ENCODE measurements around the gene CHCHD4. TPM values are rescaled to one million over a fixed set of nuclear protein-coding genes. Genes with fewer than 3 reads are reported as not detected.

Gene CHCHD4
- total and polyA plus RNA-seq, 7 experiments from 2014 or later: 3.3 to 14.1 (median 9.5) TPM

DNA sequence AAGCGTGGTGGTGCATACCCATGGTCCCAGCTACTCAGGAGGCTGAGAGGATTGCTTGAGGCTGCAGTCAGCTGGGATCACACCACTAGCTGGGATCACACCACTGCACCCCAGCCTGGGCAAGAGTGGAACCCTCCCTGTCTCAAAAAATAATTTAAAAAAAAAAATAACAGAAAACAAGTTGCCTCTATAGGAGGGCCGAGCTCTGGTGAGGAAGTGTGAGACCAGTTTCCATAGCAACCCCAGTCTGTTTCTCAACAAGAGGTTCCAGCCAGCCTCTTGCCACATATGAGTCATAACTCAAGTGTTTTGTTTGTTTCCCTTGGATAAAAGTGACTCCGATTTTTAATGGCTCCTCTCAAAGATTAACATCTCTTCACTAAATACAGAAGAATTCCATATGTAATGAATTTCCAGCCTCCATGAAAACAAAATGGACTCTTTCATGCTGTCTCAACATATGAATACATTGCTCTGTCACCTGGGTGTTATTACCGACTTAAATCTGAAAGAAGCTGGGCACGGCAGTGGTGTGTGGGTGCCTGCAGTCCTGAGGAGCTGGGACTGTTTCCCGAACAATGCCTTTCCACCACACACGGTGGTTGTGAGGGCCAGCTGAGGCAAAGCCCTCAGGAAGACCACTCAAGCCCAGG lies 19.9 kb upstream of the CHCHD4 start:
- peak overlapping the region; percentile 89 to 100 (median 98) for H3K27ac Mint-ChIP-seq
- H3K4me3 Mint-ChIP-seq: peak overlapping the region; percentile 53 to 76 (median 66)
- Histone ChIP-seq H3K4me1 (ENCODE audit: control insufficient read depth in 2 of 2, insufficient read depth in 2 of 2, low read length in 2 of 2) (peaks cover 50 to 52% of the 10 kb centered on the region in 2 donors), H3K27me3 (ENCODE audit: control insufficient read depth in 2 of 2, insufficient read depth in 2 of 2, low read length in 2 of 2) (no peaks in the 10 kb centered on the region), H3K9me3 (ENCODE audit: control insufficient read depth in 2 of 3, low read length in 3 of 3) (no peaks in the 10 kb centered on the region), H3K36me3 (ENCODE audit: control insufficient read depth in 2 of 3, insufficient read depth in 3 of 3, low read length in 3 of 3) (peaks cover 0 to 60% (median 5%) of the 10 kb centered on the region in 3 experiments), H3K27ac (ENCODE audit: low read depth, low read length) (peak overlapping the region; percentile 79), H3K4me3 (ENCODE audit: low read length) (peak overlapping the region; percentile 10)
- DNase-seq (peak; percentile 45 to 93 (median 84)), ATAC-seq (peak; percentile 75)
- no peaks in the 10 kb centered on the region for H3K9me3 Mint-ChIP-seq
- H3K4me1 Mint-ChIP-seq: peaks cover 34 to 62% (median 56%) of the 10 kb centered on the region in 7 donors
- intact Hi-C loops (cut with micrococcal nuclease): loop anchor here (1.0 to 10.0 kb wide), 9 partner anchors 19 to 1132 kb away; partner anchors contain the start of genes LSM3 (in 2 of the 2), XPC (in 2 of the 2), CHCHD4 (in 1 of the 2) and SLC6A6 (in 1 of the 2)
- ChIA-PET CTCF (interaction anchor here (0.6 to 1.6 kb wide), 4 partner anchors 20 to 41 kb away, joined by 3 to 5 read pairs (median 4); partner anchors contain the start of genes CHCHD4 and TMEM43), POLR2A (interaction anchor here (0.6 to 7.2 kb wide), 11 partner anchors 11 to 507 kb away, joined by 3 to 96 read pairs (median 5); partner anchors contain the start of genes CCDC174, CHCHD4, LSM3 and TMEM43)
- H3K36me3 Mint-ChIP-seq: peaks cover 0 to 31% (median 9%) of the 10 kb centered on the region in 5 donors
- no peaks in the 10 kb centered on the region for H3K27me3 Mint-ChIP-seq

GRCh38 chr3:14143271-14144225 lies 18.9 kb upstream of the CHCHD4 start:
- Histone ChIP-seq H3K4me1 (ENCODE audit: control insufficient read depth in 2 of 2, insufficient read depth in 2 of 2, low read length in 2 of 2) (peaks cover 50 to 52% of the 10 kb centered on the region in 2 donors), H3K36me3 (ENCODE audit: control insufficient read depth in 2 of 3, insufficient read depth in 3 of 3, low read length in 3 of 3) (peaks cover 0 to 68% (median 5%) of the 10 kb centered on the region in 3 experiments), H3K27ac (ENCODE audit: low read depth, low read length) (peak overlapping the region; percentile 79), H3K4me3 (ENCODE audit: low read length) (no peak overlapping the region), H3K27me3 (ENCODE audit: control insufficient read depth in 2 of 2, insufficient read depth in 2 of 2, low read length in 2 of 2) (no peaks in the 10 kb centered on the region), H3K9me3 (ENCODE audit: control insufficient read depth in 2 of 3, low read length in 3 of 3) (no peaks in the 10 kb centered on the region)
- H3K27ac Mint-ChIP-seq: peak overlapping the region; percentile 89 to 100 (median 98)
- POLR2A ChIA-PET: interaction anchor here (0.7 to 7.2 kb wide), 10 partner anchors 18 to 954 kb away, joined by 3 to 96 read pairs (median 6); partner anchors contain the start of genes CCDC174, CHCHD4, LSM3 and TMEM43
- ATAC-seq (no peak), DNase-seq (no peak)
- H3K36me3 Mint-ChIP-seq: peaks cover 0 to 35% (median 9%) of the 10 kb centered on the region in 5 donors
- peak overlapping the region; percentile 60 to 80 (median 68) for H3K4me3 Mint-ChIP-seq
- CTCF ChIA-PET: interaction anchor here (0.6 to 2.7 kb wide), 4 partner anchors 17 to 247 kb away, joined by 3 to 12 read pairs (median 4); partner anchors contain the start of genes CHCHD4 and TMEM43
- intact Hi-C loops (cut with micrococcal nuclease): loop anchor here (1.0 to 10.0 kb wide), 9 partner anchors 18 to 1131 kb away; partner anchors contain the start of genes LSM3 (in 2 of the 2), XPC (in 2 of the 2), CHCHD4 (in 1 of the 2) and SLC6A6 (in 1 of the 2)
- no peaks in the 10 kb centered on the region for H3K27me3 Mint-ChIP-seq
- peaks cover 36 to 64% (median 56%) of the 10 kb centered on the region in 7 donors for H3K4me1 Mint-ChIP-seq
- H3K9me3 Mint-ChIP-seq: no peaks in the 10 kb centered on the region

DNA sequence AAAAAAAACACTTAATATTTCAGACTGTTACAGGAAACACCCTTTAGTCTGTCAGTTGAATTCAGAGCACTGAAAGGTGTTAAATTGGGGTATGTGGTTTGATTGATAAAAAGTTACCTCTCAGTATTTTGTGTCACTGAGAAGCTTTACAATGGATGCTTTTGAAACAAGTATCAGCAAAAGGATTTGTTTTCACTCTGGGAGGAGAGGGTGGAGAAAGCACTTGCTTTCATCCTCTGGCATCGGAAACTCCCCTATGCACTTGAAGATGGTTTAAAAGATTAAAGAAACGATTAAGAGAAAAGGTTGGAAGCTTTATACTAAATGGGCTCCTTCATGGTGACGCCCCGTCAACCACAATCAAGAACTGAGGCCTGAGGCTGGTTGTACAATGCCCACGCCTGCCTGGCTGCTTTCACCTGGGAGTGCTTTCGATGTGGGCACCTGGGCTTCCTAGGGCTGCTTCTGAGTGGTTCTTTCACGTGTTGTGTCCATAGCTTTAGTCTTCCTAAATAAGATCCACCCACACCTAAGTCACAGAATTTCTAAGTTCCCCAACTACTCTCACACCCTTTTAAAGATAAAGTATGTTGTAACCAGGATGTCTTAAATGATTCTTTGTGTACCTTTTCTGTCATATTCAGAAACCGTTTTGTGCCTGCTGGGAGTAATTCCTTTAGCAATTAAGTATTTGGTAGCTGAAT lies 18.0 kb upstream of the CHCHD4 start:
- intact Hi-C loops (cut with micrococcal nuclease): loop anchor here (1.0 to 10.0 kb wide), 3 partner anchors 260 to 1130 kb away; partner anchors contain the start of gene SLC6A6 (in 1 of the 2)
- Mint-ChIP-seq H3K27me3 (no peaks in the 10 kb centered on the region), H3K36me3 (peaks cover 0 to 38% (median 9%) of the 10 kb centered on the region in 5 donors), H3K4me1 (peaks cover 36 to 64% (median 56%) of the 10 kb centered on the region in 7 donors), H3K27ac (peak overlapping the region; percentile 89 to 100 (median 97)), H3K9me3 (no peaks in the 10 kb centered on the region), H3K4me3 (peak overlapping the region; percentile 57 to 80 (median 66))
- Histone ChIP-seq H3K4me1 (ENCODE audit: control insufficient read depth in 2 of 2, insufficient read depth in 2 of 2, low read length in 2 of 2) (peaks cover 50 to 52% of the 10 kb centered on the region in 2 donors), H3K4me3 (ENCODE audit: low read length) (no peak overlapping the region), H3K9me3 (ENCODE audit: control insufficient read depth in 2 of 3, low read length in 3 of 3) (no peaks in the 10 kb centered on the region), H3K27ac (ENCODE audit: low read depth, low read length) (peak overlapping the region; percentile 79), H3K27me3 (ENCODE audit: control insufficient read depth in 2 of 2, insufficient read depth in 2 of 2, low read length in 2 of 2) (no peaks in the 10 kb centered on the region), H3K36me3 (ENCODE audit: control insufficient read depth in 2 of 3, insufficient read depth in 3 of 3, low read length in 3 of 3) (peaks cover 0 to 68% (median 5%) of the 10 kb centered on the region in 3 experiments)
- CTCF ChIA-PET: interaction anchor here (0.7 to 2.7 kb wide), 3 partner anchors 16 to 246 kb away, joined by 3 to 12 read pairs (median 4); partner anchors contain the start of genes CHCHD4 and TMEM43
- POLR2A ChIA-PET: interaction anchor here (0.7 to 7.2 kb wide), 9 partner anchors 11 to 490 kb away, joined by 3 to 96 read pairs (median 4); partner anchors contain the start of genes CHCHD4, LSM3, TMEM43 and XPC
- DNase-seq: peak; percentile 34 to 87 (median 75)
- peak; percentile 75 for ATAC-seq

DNA sequence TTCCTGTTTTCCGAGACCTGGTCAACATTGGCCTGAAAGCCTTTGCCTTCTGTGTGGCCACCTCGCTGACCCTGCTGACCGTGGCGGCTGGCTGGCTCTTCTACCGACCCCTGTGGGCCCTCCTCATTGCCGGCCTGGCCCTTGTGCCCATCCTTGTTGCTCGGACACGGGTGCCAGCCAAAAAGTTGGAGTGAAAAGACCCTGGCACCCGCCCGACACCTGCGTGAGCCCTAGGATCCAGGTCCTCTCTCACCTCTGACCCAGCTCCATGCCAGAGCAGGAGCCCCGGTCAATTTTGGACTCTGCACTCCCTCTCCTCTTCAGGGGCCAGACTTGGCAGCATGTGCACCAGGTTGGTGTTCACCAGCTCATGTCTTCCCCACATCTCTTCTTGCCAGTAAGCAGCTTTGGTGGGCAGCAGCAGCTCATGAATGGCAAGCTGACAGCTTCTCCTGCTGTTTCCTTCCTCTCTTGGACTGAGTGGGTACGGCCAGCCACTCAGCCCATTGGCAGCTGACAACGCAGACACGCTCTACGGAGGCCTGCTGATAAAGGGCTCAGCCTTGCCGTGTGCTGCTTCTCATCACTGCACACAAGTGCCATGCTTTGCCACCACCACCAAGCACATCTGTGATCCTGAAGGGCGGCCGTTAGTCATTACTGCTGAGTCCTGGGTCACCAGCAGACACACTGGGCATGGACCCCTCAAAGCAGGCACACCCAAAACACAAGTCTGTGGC lies 17.1 kb upstream of the CHCHD4 start:
- Mint-ChIP-seq H3K4me1 (peaks cover 33 to 64% (median 56%) of the 10 kb centered on the region in 7 donors), H3K9me3 (no peaks in the 10 kb centered on the region), H3K4me3 (peak overlapping the region in 8 of 10 donors; percentile 1 to 80 (median 62)), H3K27me3 (no peaks in the 10 kb centered on the region), H3K27ac (peak overlapping the region; percentile 89 to 100 (median 97)), H3K36me3 (peaks cover 0 to 35% (median 7%) of the 10 kb centered on the region in 5 donors)
- peak overlapping the region; percentile 79 for H3K27ac ChIP-seq (ENCODE audit: low read depth, low read length)
- ATAC-seq (no peak), DNase-seq (no peak)
- ChIA-PET POLR2A (interaction anchor here (0.7 to 7.2 kb wide), 7 partner anchors 10 to 490 kb away, joined by 3 to 96 read pairs (median 4); partner anchors contain the start of genes CHCHD4, LSM3, TMEM43 and XPC), CTCF (interaction anchor here (2.7 kb wide), 1 partner anchor 17 kb away, joined by 12 read pairs; the partner anchor contains the start of genes CHCHD4 and TMEM43)
- no peaks in the 10 kb centered on the region for H3K9me3 ChIP-seq (ENCODE audit: control insufficient read depth in 2 of 3, low read length in 3 of 3)
- peaks cover 0 to 68% (median 4%) of the 10 kb centered on the region in 3 experiments for H3K36me3 ChIP-seq (ENCODE audit: control insufficient read depth in 2 of 3, insufficient read depth in 3 of 3, low read length in 3 of 3)
- peaks cover 50 to 52% of the 10 kb centered on the region in 2 donors for H3K4me1 ChIP-seq (ENCODE audit: control insufficient read depth in 2 of 2, insufficient read depth in 2 of 2, low read length in 2 of 2)
- no peaks in the 10 kb centered on the region for H3K27me3 ChIP-seq (ENCODE audit: control insufficient read depth in 2 of 2, insufficient read depth in 2 of 2, low read length in 2 of 2)
- H3K4me3 ChIP-seq (ENCODE audit: low read length): no peak overlapping the region
- intact Hi-C loops (cut with micrococcal nuclease): loop anchor here (1.0 to 10.0 kb wide), 3 partner anchors 261 to 1129 kb away; partner anchors contain the start of gene SLC6A6 (in 1 of the 2)

GRCh38 chr3:14141144-14141543 lies 16.5 kb upstream of the CHCHD4 start:
- H3K9me3 ChIP-seq (ENCODE audit: control insufficient read depth in 2 of 3, low read length in 3 of 3): no peaks in the 10 kb centered on the region
- peak overlapping the region; percentile 79 for H3K27ac ChIP-seq (ENCODE audit: low read depth, low read length)
- DNase-seq: no peak
- ChIA-PET POLR2A (interaction anchor here (2.8 to 7.2 kb wide), 3 partner anchors 15 to 37 kb away, joined by 14 to 96 read pairs (median 22); partner anchors contain the start of genes CHCHD4, LSM3, TMEM43 and XPC), CTCF (interaction anchor here (2.7 kb wide), 1 partner anchor 16 kb away, joined by 12 read pairs; the partner anchor contains the start of genes CHCHD4 and TMEM43)
- peaks cover 30 to 60% (median 50%) of the 10 kb centered on the region in 7 donors for H3K4me1 Mint-ChIP-seq
- no peak overlapping the region for H3K4me3 ChIP-seq (ENCODE audit: low read length)
- peak overlapping the region in 4 of 10 donors; percentile 15 to 74 (median 58) for H3K4me3 Mint-ChIP-seq
- H3K27me3 Mint-ChIP-seq: no peaks in the 10 kb centered on the region
- peaks cover under 1 to 30% (median 4%) of the 10 kb centered on the region in 5 donors for H3K36me3 Mint-ChIP-seq
- H3K9me3 Mint-ChIP-seq: no peaks in the 10 kb centered on the region
- H3K27me3 ChIP-seq (ENCODE audit: control insufficient read depth in 2 of 2, insufficient read depth in 2 of 2, low read length in 2 of 2): no peaks in the 10 kb centered on the region
- peak overlapping the region; percentile 84 to 100 (median 96) for H3K27ac Mint-ChIP-seq
- H3K4me1 ChIP-seq (ENCODE audit: control insufficient read depth in 2 of 2, insufficient read depth in 2 of 2, low read length in 2 of 2): peaks cover 50 to 52% of the 10 kb centered on the region in 2 donors
- intact Hi-C loops (cut with micrococcal nuclease): loop anchor here in 1 of 2 donors (5.0 to 10.0 kb wide), 2 partner anchors 486 to 1129 kb away; no protein-coding TSS in a partner anchor
- ATAC-seq: no peak
- peaks cover 0 to 68% (median 1%) of the 10 kb centered on the region in 3 experiments for H3K36me3 ChIP-seq (ENCODE audit: control insufficient read depth in 2 of 3, insufficient read depth in 3 of 3, low read length in 3 of 3)
